Left lung (tissue), 10 donors: ENCODE results near the gene SLC25A26. TPM values are rescaled to one million over a fixed set of nuclear protein-coding genes. Genes with fewer than 3 reads are reported as not detected.

Experiments used
- ATAC-seq: fragments of 200-7000 bp; cut with Tn5 transposase; one replicate; pipeline ENCODE4 v1.9.1; 2020; ENCODE audit warnings: moderate library complexity
- DNase-seq, 4 donors: peaks; one replicate each; pipeline ENCODE4 v3.0.0-alpha.2; 2013 to 2020
- H3K27ac ChIP-seq, 2 donors: fragments of 200-600 bp; sonication (generic) in 1 of 2; one replicate each; pipeline versions ENCODE4 v1.5.0 to v1.8.0; 2020 to 2021
- H3K27me3 ChIP-seq, 2 donors: fragments of 200-600 bp; sonication (generic) in 1 of 2; one replicate each; pipeline versions ENCODE4 v1.5.0 to v1.8.0; 2020 to 2021
- H3K36me3 ChIP-seq, 2 donors: fragments of 200-600 bp; sonication (generic) in 1 of 2; one replicate each; pipeline versions ENCODE4 v1.5.0 to v1.8.0; 2020 to 2021
- H3K4me1 ChIP-seq, 2 donors: fragments of 200-600 bp; one replicate each; pipeline ENCODE4 v1.8.0; 2021
- H3K4me3 ChIP-seq, 2 donors: fragments of 200-600 bp; sonication (generic) in 1 of 2; one replicate each; pipeline versions ENCODE4 v1.5.0 to v1.8.0; 2020 to 2021; ENCODE audit warnings: mild to moderate bottlenecking in 1 of 2
- H3K9me3 ChIP-seq, 2 donors: fragments of 200-600 bp; sonication (generic) in 1 of 2; one replicate each; pipeline versions ENCODE4 v1.5.0 to v1.8.0; 2020 to 2021
- intact Hi-C, 2 donors: fragments of 100-400 bp; cut with DNase I; formaldehyde crosslinking; loops; one replicate each; pipeline versions ENCODE4 v1.11.2 to v1.14.2; 2022
- polyA plus RNA-seq, 6 donors: library from polyadenylated mRNA; unstranded; fragments of 120-200 nt; gene quantifications; one replicate each; pipeline ENCODE4 v1.2.1, GENCODE V29; 2013; ENCODE audit not compliant: insufficient read length in 6 of 6
- total RNA-seq, 2 donors: library from RNA; stranded (reverse); fragmentation: NEBNext Ultra II Directional; extraction: Animal tissue kit (Norgen Biotek cat#: 25700); gene quantifications; one replicate each; pipeline ENCODE4 v1.2.1, GENCODE V29; 2021
- TF ChIP-seq, protein P1 (sequence below), 2 donors: fragments of 200-600 bp; sonication (generic) in 1 of 2; IDR thresholded peaks; one replicate each; pipeline versions ENCODE4 v1.5.0 to v1.8.0; 2021; ENCODE audit warnings: antibody characterized with exemption in 2 of 2
- donor health status: DM: no; HTN: yes; CAD: no.
- donor health status: DM: no; HTN: no; CAD: no.

Gene SLC25A26
- total and polyA plus RNA-seq, 8 donors: 14.2 to 26.2 (median 22.4) TPM

DNA sequence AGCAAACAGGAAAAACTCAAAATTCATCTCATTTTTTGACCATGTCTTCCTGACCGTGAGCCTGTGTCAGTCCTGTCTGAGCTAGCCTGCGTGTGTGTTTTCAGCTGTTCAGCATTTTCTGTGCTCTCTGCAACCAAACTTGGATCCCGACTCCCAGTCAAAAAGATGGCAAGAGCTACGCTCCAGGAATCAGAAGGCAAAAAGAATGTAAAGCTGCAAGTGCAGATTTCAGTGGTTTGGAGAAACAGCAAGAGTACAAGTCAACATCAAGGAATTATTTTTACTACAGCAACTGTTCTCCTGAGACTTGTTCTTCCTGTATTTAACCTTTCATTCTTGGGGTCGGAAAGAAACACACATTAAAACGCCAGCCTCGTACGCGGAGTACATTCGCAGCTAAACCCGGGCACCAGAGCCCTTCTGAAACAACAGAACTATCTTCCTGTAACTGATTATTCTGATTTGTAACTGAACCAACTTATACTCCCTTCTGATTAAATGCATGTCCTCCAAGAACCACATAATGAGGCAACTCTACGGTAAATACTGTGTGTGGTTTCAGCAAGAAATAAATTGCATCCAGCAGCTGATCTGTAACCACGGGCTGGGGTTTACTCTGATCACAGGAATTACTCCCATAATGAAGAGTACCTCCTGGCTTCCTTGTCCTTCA lies 172.7 kb downstream of the SLC25A26 start:
- no peaks in the 10 kb centered on the region for H3K4me1 ChIP-seq
- no peaks in the 10 kb centered on the region for H3K27me3 ChIP-seq
- no peaks in the 10 kb centered on the region for H3K9me3 ChIP-seq
- intact Hi-C loops: no loop called here
- H3K27ac ChIP-seq: peak overlapping the region in 1 of 2 donors; percentile 22
- ATAC-seq: peak; percentile 24
- no peak for DNase-seq
- TF ChIP-seq, protein P1, sequence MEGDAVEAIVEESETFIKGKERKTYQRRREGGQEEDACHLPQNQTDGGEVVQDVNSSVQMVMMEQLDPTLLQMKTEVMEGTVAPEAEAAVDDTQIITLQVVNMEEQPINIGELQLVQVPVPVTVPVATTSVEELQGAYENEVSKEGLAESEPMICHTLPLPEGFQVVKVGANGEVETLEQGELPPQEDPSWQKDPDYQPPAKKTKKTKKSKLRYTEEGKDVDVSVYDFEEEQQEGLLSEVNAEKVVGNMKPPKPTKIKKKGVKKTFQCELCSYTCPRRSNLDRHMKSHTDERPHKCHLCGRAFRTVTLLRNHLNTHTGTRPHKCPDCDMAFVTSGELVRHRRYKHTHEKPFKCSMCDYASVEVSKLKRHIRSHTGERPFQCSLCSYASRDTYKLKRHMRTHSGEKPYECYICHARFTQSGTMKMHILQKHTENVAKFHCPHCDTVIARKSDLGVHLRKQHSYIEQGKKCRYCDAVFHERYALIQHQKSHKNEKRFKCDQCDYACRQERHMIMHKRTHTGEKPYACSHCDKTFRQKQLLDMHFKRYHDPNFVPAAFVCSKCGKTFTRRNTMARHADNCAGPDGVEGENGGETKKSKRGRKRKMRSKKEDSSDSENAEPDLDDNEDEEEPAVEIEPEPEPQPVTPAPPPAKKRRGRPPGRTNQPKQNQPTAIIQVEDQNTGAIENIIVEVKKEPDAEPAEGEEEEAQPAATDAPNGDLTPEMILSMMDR (IDR thresholded peaks at IDR 0.05): no peak
- H3K4me3 ChIP-seq: no peak overlapping the region
- peaks cover 0 to 57% of the 10 kb centered on the region in 2 donors for H3K36me3 ChIP-seq

DNA sequence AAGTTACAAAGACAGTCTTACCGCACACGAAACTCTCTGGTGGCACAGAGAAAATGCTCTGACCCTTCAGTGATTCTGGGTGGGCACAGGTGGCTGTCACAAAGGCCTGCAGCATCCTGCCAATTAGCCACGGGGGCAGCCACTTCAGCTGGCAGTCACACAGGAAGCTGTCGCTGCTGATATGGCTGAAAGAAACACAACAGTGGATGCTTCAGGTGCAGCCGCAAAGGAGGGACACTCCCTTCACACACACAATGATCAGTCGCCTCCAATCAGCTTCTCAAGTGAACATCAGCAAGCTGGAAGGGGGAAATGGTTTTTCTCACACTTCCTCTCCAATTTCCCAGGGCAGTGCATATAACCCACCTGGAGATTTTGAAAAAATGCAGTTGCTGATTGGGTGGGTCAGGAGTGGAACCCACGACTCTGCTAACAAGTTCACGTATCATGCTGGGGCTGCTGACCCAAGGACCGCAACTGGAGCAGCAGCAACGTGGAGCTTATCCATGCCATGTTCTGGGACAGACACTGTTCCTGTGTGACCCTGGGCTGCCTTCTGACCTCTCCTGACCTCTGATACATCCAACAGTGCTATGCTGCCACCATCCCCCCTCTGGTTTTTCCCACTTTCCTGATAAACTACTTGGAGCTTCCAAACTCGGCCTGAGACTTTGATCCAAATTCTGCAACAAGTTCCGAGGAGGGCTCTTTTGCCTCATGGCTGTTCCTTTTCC lies 173.4 kb downstream of the SLC25A26 start:
- no peaks in the 10 kb centered on the region for H3K4me1 ChIP-seq
- TF ChIP-seq, protein P1 (IDR thresholded peaks at IDR 0.05): no peak
- peak overlapping the region in 1 of 2 donors; percentile 22 for H3K27ac ChIP-seq
- H3K4me3 ChIP-seq: no peak overlapping the region
- H3K27me3 ChIP-seq: no peaks in the 10 kb centered on the region
- DNase-seq (peak in 1 of 4 donors; percentile 31), ATAC-seq (no peak)
- no peaks in the 10 kb centered on the region for H3K9me3 ChIP-seq
- H3K36me3 ChIP-seq: peaks cover 0 to 54% of the 10 kb centered on the region in 2 donors
- intact Hi-C loops: no loop called here

DNA sequence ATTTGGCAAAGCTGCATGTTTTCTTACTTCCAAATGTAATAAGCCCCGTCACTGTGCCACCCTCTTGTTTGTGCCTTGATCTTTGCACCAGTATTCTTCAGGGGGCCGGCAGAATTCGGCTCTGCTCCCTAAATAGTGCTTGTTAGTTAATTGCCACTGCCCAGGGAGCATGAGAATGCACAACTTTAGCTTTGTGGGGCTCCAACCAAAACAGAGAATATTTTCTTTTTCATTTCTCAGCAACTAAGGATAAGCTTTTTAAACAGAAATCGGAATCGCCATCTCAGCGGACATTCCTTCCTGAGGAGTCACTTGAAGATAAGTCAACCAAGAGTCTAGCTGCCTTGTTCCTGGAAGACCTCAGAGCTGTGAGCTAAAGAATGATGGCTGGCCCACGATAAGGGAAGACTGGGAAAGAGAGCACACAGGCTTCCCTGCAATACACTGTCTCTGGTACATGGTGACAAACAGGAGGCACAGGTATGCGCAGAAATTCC lies 174.0 kb downstream of the SLC25A26 start:
- no peak for ATAC-seq
- no peak overlapping the region for H3K27ac ChIP-seq

DNA sequence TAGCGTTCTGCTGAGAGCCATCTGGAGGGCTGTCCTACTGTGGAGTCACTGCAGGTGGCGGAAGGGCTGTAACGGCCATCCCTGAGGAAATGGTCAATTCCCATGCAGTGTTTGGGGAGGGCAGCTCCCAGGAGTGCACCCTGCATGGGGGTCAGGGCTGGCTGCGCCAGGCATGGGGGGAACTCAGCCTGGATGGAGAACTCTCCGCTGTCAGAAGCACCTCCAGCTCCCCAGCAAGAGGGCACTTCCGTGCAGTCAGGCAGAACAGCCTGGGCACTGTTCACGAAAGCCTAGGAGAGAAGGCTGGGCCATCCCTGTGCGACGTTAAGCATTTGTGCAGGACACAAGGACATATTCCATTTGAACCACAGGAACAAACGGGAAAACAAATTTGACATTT lies 174.8 kb downstream of the SLC25A26 start:
- Histone ChIP-seq H3K36me3 (peaks cover 0 to 58% of the 10 kb centered on the region in 2 donors), H3K9me3 (no peaks in the 10 kb centered on the region), H3K4me3 (no peak overlapping the region), H3K27ac (no peak overlapping the region), H3K4me1 (no peaks in the 10 kb centered on the region), H3K27me3 (no peaks in the 10 kb centered on the region)
- ATAC-seq (no peak), DNase-seq (peak in 1 of 4 donors; percentile 37)
- intact Hi-C loops: no loop called here
- TF ChIP-seq, protein P1 (IDR thresholded peaks at IDR 0.05): no peak

More for the DNA sequence above, 174.0 kb downstream of the SLC25A26 start:
- H3K27me3 ChIP-seq: no peaks in the 10 kb centered on the region
- DNase-seq: no peak
- H3K36me3 ChIP-seq: peaks cover 0 to 54% of the 10 kb centered on the region in 2 donors
- H3K4me3 ChIP-seq: no peak overlapping the region
- TF ChIP-seq, protein P1 (IDR thresholded peaks at IDR 0.05): no peak
- intact Hi-C loops: no loop called here
- no peaks in the 10 kb centered on the region for H3K4me1 ChIP-seq
- no peaks in the 10 kb centered on the region for H3K9me3 ChIP-seq

DNA sequence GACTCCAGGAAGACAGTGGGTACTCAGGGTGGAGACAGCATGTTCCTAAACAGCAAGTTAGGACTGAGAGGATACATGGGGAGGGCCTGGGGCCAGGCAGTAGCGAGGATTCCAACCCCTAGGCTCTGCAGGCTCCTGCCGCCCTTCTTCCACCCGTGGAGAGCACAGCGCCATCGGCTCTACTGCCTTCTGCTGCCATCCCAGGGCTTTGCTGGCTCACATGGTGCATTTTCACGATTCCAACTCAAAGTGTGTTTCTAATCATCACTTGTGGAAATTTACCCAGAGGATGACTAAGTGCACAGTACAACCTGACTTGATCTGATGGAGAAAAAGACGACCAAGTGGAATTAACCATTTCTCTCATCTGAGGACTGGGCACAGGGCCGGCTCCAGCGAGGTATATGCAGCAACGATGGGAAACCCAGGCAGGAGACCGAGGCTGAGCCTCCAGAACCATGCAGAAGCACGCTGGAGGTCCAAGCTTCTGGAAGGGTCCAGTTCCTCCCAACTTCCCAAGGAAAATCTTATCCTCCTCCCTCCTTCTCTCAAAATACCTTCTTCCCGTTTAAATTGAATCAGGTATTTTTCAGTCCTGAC lies 175.5 kb downstream of the SLC25A26 start:
- no peak overlapping the region for H3K4me3 ChIP-seq
- H3K27me3 ChIP-seq: no peaks in the 10 kb centered on the region
- TF ChIP-seq, protein P1 (IDR thresholded peaks at IDR 0.05): no peak
- H3K4me1 ChIP-seq: no peaks in the 10 kb centered on the region
- intact Hi-C loops: no loop called here
- no peak overlapping the region for H3K27ac ChIP-seq
- peaks cover 0 to 61% of the 10 kb centered on the region in 2 donors for H3K36me3 ChIP-seq
- DNase-seq (peak in 1 of 4 donors; percentile 31), ATAC-seq (no peak)
- no peaks in the 10 kb centered on the region for H3K9me3 ChIP-seq
